HFF-Myc (cell line): ENCODE measurements around the gene NDUFA7.
A peak's percentile ranks its signal among the peaks of the same experiment; 100 is the strongest.
"Not testable (repeated sequence)": the region's sequence is repeated elsewhere in the genome, so short reads cannot be mapped to it uniquely, and the experiment has no call there.

Experiments used
- DNase-seq: peaks from one replicate; pipeline ENCODE4 v3.0.0-alpha.2; 2011; ENCODE audit warnings: low read depth; ENCODE audit errors: extremely low read depth
- H3K4me3 ChIP-seq: replicated peaks from 2 replicates; pipeline ENCODE4 v1.5.1; 2011; ENCODE audit warnings: low read depth, mild to moderate bottlenecking, control low read depth, low read length
- CTCF ChIP-seq: IDR thresholded peaks from 2 replicates; pipeline ENCODE4 v1.5.1; 2012; ENCODE audit warnings: mild to moderate bottlenecking, low read depth, low read length, control low read depth; ENCODE audit errors: missing control alignments

Gene NDUFA7

GRCh38 chr19:8352134-8352827 lies 31.1 kb upstream of the NDUFA7 start:
- DNase-seq = no peak
- H3K4me3 ChIP-seq = no peak overlapping the region
- no peak for TF ChIP-seq CTCF

- not testable (repeated sequence) for H3K4me3 ChIP-seq, DNase-seq
Observed at GRCh38 chr19:8349629-8350372, 28.6 kb upstream of the NDUFA7 start.

- no peak for TF ChIP-seq CTCF
- no peak overlapping the region for H3K4me3 ChIP-seq
- no peak for DNase-seq
Observed at GRCh38 chr19:8343483-8343844, 22.3 kb upstream of the NDUFA7 start.

- peak; percentile 67 for DNase-seq
- TF ChIP-seq CTCF = no peak
- no peak within 1 kb of the TSS for H3K4me3 ChIP-seq
Observed at GRCh38 chr19:8342684-8343482, 21.7 kb upstream of the NDUFA7 start, which contains the start of gene KANK3. Gene KANK3, minus strand, starts transcription at chr19:8343262. Its CDS starts 5,434 bp downstream, at chr19:8337828.

- no peak overlapping the region for H3K4me3 ChIP-seq
- TF ChIP-seq CTCF = no peak
- no peak for DNase-seq
Observed at GRCh38 chr19:8342316-8342683, 21.1 kb upstream of the NDUFA7 start.

- DNase-seq, H3K4me3 ChIP-seq: not testable (repeated sequence)
Observed at GRCh38 chr19:8341504-8341903, 20.3 kb upstream of the NDUFA7 start.

- no peak for DNase-seq
- TF ChIP-seq CTCF = no peak
- H3K4me3 ChIP-seq = no peak overlapping the region
Observed at GRCh38 chr19:8340341-8341096, 19.3 kb upstream of the NDUFA7 start.
